HG02852 (cell line): Measurements from ENCODE around the gene TEKT5.

Source experiments
- ATAC-seq: cut with Tn5 transposase; IDR thresholded peaks from one replicate; pipeline ENCODE4 v1.9.1; 2021; ENCODE audit warnings: mild to moderate bottlenecking, moderate library complexity; ENCODE audit not compliant: unreplicated experiment

Gene TEKT5

GRCh38 chr16:10613785-10614485, 80.8 kb downstream of the TEKT5 start:
- no peak for ATAC-seq

GRCh38 chr16:10612649-10613179, 82.0 kb downstream of the TEKT5 start:
- ATAC-seq: no peak

- no peak for ATAC-seq
Measured at GRCh38 chr16:10611825-10612342, 82.8 kb downstream of the TEKT5 start.

GRCh38 chr16:10610499-10611184, 84.1 kb downstream of the TEKT5 start:
- ATAC-seq: no peak

GRCh38 chr16:10609402-10609774, 85.3 kb downstream of the TEKT5 start:
- no peak for ATAC-seq

- ATAC-seq: no peak
Measured at GRCh38 chr16:10608687-10609401, 85.9 kb downstream of the TEKT5 start.

- no peak for ATAC-seq
Measured at GRCh38 chr16:10607157-10607556, 87.6 kb downstream of the TEKT5 start.

- ATAC-seq: no peak
Measured at GRCh38 chr16:10606607-10607006, 88.1 kb downstream of the TEKT5 start.

- no peak for ATAC-seq
Measured at GRCh38 chr16:10605636-10606035, 89.1 kb downstream of the TEKT5 start.

- no peak for ATAC-seq
Measured at GRCh38 chr16:10601444-10602408, 93.0 kb downstream of the TEKT5 start.

- no peak for ATAC-seq
Measured at GRCh38 chr16:10600782-10601443, 93.8 kb downstream of the TEKT5 start.

- no peak for ATAC-seq
Measured at GRCh38 chr16:10599626-10600025, 95.1 kb downstream of the TEKT5 start.

- ATAC-seq: no peak
Measured at GRCh38 chr16:10598157-10598556, 96.6 kb downstream of the TEKT5 start.

- ATAC-seq: no peak
Measured at GRCh38 chr16:10597187-10597601, 97.5 kb downstream of the TEKT5 start.

GRCh38 chr16:10594312-10594950, 100.3 kb downstream of the TEKT5 start:
- no peak for ATAC-seq

GRCh38 chr16:10592611-10593010, 102.1 kb downstream of the TEKT5 start:
- no peak for ATAC-seq

- no peak for ATAC-seq
Measured at GRCh38 chr16:10590342-10590741, 104.4 kb downstream of the TEKT5 start.

GRCh38 chr16:10589109-10589508, 105.6 kb downstream of the TEKT5 start:
- ATAC-seq: no peak

GRCh38 chr16:10587622-10588021, 107.1 kb downstream of the TEKT5 start:
- ATAC-seq: no peak
